Lower lobe of right lung (tissue), 2 donors: Measurements from ENCODE around the gene SLC35A3. TPM values are rescaled to one million over a fixed set of nuclear protein-coding genes. Genes with fewer than 3 reads are reported as not detected.
"Not testable (repeated sequence)": the region's sequence is repeated elsewhere in the genome, so short reads cannot be mapped to it uniquely, and the experiment has no call there.

Experiments used
- ATAC-seq, 2 donors: fragments of 200-7000 bp; cut with Tn5 transposase; one replicate each; pipeline ENCODE4 v1.9.1; 2020 to 2022; ENCODE audit warnings: mild to moderate bottlenecking in 2 of 2, moderate library complexity in 2 of 2
- DNase-seq: peaks from one replicate; pipeline ENCODE4 v3.0.0-alpha.2; 2020
- H3K27ac ChIP-seq: fragments of 200-600 bp; one replicate; pipeline ENCODE4 v1.8.0; 2022
- H3K27me3 ChIP-seq: fragments of 200-600 bp; one replicate; pipeline ENCODE4 v1.8.0; 2022; ENCODE audit warnings: low read depth
- H3K36me3 ChIP-seq: fragments of 200-600 bp; one replicate; pipeline ENCODE4 v1.8.0; 2022; ENCODE audit warnings: mild to moderate bottlenecking
- H3K4me1 ChIP-seq: fragments of 200-600 bp; one replicate; pipeline ENCODE4 v1.8.0; 2022
- H3K4me3 ChIP-seq: fragments of 200-600 bp; one replicate; pipeline ENCODE4 v1.8.0; 2022; ENCODE audit warnings: mild to moderate bottlenecking
- H3K9me3 ChIP-seq: fragments of 200-600 bp; one replicate; pipeline ENCODE4 v1.8.0; 2022
- intact Hi-C: fragments of 100-400 bp; cut with DNase I; formaldehyde crosslinking; loops from one replicate; pipeline ENCODE4 v1.11.0; 2022
- total RNA-seq: library from RNA; stranded (reverse); fragmentation: NEBNext Ultra II Directional; extraction: Animal tissue kit (Norgen Biotek cat#: 25700); gene quantifications from one replicate; pipeline ENCODE4 v1.2.1, GENCODE V29; 2021
- TF ChIP-seq, protein P1 (sequence below): fragments of 200-600 bp; IDR thresholded peaks from one replicate; pipeline ENCODE4 v1.8.0; 2022; ENCODE audit warnings: antibody characterized with exemption, mild to moderate bottlenecking
- donor health status: DM: no; HTN: yes; CAD: no; lungs with severe emphysema.

Gene SLC35A3
- total RNA-seq, 1 donor from 2014 or later, result 30.6 TPM

DNA sequence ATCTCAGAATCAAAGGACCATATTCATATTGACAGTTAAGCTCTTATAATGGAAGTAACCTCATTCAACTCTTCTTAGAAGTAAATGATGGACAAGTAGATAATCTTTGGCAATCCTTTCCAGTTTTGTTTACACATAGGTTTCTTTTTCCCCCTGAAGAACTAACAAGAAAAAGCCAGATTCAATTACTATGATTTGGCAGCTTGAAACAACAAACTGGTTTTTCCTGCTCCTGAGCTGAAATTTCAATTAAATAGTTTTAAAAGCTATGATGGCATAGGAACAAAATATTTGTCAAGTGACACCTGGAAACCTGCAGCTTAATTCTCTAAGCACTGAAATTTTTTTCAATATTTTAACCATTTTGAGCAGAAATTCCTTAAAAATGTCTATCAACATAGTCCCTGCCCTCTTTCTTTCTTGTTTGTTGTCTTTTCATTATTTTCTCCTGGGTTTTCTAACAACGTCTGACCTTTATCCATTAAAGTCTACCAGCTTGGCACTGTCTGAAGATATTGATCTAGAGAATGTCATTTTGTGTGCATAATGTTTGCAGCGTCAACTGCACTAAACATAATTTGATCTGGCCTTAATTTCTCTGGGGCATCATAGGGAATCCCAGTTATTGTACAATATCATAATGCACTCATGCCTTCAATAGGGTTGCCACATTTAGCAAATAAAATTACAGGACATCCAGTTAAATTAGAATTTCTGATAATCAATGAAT lies 4.0 kb upstream of the SLC35A3 start:
- intact Hi-C loops, result no loop called here
- no peaks in the 10 kb centered on the region for H3K36me3 ChIP-seq
- H3K4me1 ChIP-seq, result peaks cover 10% of the 10 kb centered on the region
- no peak overlapping the region for H3K27ac ChIP-seq
- H3K4me3 ChIP-seq, result no peak overlapping the region
- TF ChIP-seq, protein P1, sequence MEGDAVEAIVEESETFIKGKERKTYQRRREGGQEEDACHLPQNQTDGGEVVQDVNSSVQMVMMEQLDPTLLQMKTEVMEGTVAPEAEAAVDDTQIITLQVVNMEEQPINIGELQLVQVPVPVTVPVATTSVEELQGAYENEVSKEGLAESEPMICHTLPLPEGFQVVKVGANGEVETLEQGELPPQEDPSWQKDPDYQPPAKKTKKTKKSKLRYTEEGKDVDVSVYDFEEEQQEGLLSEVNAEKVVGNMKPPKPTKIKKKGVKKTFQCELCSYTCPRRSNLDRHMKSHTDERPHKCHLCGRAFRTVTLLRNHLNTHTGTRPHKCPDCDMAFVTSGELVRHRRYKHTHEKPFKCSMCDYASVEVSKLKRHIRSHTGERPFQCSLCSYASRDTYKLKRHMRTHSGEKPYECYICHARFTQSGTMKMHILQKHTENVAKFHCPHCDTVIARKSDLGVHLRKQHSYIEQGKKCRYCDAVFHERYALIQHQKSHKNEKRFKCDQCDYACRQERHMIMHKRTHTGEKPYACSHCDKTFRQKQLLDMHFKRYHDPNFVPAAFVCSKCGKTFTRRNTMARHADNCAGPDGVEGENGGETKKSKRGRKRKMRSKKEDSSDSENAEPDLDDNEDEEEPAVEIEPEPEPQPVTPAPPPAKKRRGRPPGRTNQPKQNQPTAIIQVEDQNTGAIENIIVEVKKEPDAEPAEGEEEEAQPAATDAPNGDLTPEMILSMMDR, result no peak
- no peak for DNase-seq
- no peaks in the 10 kb centered on the region for H3K27me3 ChIP-seq
- no peaks in the 10 kb centered on the region for H3K9me3 ChIP-seq
- no peak for ATAC-seq

DNA sequence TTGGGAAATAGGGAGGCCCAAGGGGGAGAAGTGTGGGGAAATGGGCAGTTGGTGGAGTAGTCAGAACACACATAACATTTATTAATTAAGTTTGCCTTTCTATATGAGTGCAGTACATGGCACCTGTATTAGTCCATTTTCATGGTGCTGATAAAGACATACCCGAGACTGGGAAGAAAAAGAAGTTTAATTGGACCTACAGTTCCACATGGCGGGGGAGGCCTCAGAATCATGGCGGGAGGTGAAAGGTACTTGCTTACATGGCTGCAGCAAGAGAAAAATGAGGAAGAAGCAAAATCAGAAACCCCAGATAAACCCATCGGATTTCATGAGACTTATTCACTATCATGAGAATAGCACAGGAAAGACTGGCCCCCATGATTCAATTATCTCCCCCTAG lies 1.6 kb upstream of the SLC35A3 start:
- TF ChIP-seq, protein P1, result no peak
- H3K27ac ChIP-seq, result no peak overlapping the region
- no peaks in the 10 kb centered on the region for H3K36me3 ChIP-seq
- no peaks in the 10 kb centered on the region for H3K27me3 ChIP-seq
- ATAC-seq, result no peak
- no peaks in the 10 kb centered on the region for H3K9me3 ChIP-seq
- no peak overlapping the region for H3K4me3 ChIP-seq
- intact Hi-C loops, result no loop called here
- H3K4me1 ChIP-seq, result peaks cover 10% of the 10 kb centered on the region
- DNase-seq, result no peak

DNA sequence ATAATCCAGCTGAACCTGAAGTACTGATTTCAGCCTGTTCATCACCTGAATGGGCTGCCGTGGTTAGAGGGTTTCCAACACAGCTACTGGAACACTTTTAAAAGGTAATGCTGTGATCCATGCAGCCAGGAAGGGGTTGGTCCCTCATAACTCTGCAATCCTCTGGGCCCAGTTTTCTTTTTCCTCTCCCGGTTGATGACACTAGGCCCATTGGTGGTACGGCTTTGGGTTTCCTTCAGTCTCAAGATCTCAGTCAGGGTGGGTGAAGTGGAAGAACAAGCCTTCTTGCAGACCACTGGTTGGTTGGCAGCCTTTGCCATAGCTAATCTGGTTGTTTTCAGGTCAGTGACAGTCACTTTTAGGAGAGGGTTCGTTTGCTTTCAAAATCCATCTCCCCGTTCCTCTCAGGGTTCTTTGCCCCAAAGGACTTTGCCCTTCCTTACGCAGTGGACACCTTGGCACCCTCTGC lies 502 bp upstream of the SLC35A3 start:
- Histone ChIP-seq H3K4me3 (peak overlapping the region; percentile 95), H3K9me3 (no peaks in the 10 kb centered on the region), H3K27me3 (no peaks in the 10 kb centered on the region), H3K36me3 (no peaks in the 10 kb centered on the region), H3K4me1 (peaks cover 10% of the 10 kb centered on the region), H3K27ac (peak overlapping the region; percentile 86)
- ATAC-seq (peak; percentile 9 to 14), DNase-seq (no peak)
- intact Hi-C loops, result no loop called here
- TF ChIP-seq, protein P1, result no peak

DNA sequence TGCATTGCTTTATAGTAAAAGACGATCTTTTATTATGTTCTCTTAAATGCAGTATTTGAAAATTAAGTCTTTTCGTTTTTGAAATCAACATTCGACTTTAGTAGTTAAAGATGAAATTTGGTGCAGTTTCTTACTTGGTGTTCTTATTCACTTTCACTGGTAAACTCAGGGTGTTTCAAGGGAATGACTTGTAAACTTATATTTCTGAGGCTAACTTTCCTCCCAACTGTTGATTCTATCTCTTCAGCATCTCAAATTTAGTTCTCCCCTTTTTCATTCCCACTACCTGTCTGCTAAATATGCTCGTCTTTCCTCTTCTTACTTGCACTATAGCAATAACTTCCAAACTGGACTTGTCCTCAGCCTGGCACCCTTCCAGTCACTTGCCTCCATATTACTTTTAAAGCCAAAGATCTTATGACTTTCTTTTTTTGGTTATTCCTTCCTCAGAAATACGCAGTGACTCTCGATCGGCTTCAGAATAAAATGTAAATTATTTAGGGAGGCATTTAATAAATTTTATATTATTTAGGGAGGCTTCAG lies 988 bp downstream of the SLC35A3 start:
- peak overlapping the region; percentile 86 for H3K27ac ChIP-seq
- intact Hi-C loops, result no loop called here

DNA sequence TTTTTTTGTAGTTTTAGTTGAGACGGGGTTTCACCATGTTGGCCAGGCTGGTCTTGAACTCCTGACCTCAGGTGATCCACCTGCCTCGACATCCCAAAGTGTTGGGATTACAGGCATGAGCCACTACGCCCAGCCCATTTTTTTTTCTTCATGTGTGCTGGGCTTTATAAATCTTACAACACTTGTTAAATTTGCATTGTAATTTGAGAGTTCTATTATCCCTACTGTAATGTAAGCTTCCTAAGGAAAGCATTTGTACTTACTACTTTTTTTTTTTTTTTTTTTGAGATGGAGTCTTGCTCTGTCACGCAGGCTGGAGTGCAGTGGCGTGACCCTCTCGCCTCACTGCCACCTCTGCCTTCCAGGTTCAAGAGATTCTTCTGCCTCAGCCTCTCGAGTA lies 2.3 kb downstream of the SLC35A3 start:
- DNase-seq, intact Hi-C loops, H3K4me3 ChIP-seq, H3K9me3 ChIP-seq, H3K27me3 ChIP-seq, ATAC-seq: not testable (repeated sequence)
- peaks cover 10% of the 10 kb centered on the region for H3K4me1 ChIP-seq
- H3K36me3 ChIP-seq, result peaks cover 26% of the 10 kb centered on the region
- peak overlapping the region; percentile 36 for H3K27ac ChIP-seq

More for the DNA sequence above, 988 bp downstream of the SLC35A3 start:
- DNase-seq (no peak), ATAC-seq (no peak)
- H3K36me3 ChIP-seq, result peaks cover 13% of the 10 kb centered on the region
- H3K4me1 ChIP-seq, result peaks cover 10% of the 10 kb centered on the region
- H3K4me3 ChIP-seq, result peak overlapping the region; percentile 95
- H3K9me3 ChIP-seq, result no peaks in the 10 kb centered on the region
- H3K27me3 ChIP-seq, result no peaks in the 10 kb centered on the region
- TF ChIP-seq, protein P1, result no peak

DNA sequence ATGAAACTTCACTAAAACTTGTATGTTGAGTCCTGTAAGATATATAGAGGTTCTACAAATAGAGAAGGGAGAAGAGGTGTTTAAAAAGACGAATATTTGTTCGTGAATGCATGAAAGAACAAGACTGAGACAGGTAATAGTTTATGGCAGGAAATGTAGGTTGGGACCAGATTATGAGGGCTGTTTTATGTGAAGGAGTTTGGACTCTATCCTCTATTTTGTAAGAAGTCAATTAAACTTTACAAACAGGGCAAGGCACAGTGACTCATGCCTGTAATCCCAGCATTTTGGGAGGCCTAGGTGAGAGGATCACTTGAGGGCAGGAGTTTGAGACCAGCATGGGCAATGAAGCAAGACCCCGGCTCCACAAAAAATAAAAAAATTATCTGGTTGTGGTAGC lies 5.7 kb downstream of the SLC35A3 start:
- intact Hi-C loops, result no loop called here
- Histone ChIP-seq H3K4me3 (no peak overlapping the region), H3K27ac (no peak overlapping the region), H3K4me1 (no peaks in the 10 kb centered on the region), H3K9me3 (no peaks in the 10 kb centered on the region), H3K27me3 (no peaks in the 10 kb centered on the region), H3K36me3 (peaks cover 26% of the 10 kb centered on the region)
- ATAC-seq (no peak), DNase-seq (no peak)
- TF ChIP-seq, protein P1, result no peak

DNA sequence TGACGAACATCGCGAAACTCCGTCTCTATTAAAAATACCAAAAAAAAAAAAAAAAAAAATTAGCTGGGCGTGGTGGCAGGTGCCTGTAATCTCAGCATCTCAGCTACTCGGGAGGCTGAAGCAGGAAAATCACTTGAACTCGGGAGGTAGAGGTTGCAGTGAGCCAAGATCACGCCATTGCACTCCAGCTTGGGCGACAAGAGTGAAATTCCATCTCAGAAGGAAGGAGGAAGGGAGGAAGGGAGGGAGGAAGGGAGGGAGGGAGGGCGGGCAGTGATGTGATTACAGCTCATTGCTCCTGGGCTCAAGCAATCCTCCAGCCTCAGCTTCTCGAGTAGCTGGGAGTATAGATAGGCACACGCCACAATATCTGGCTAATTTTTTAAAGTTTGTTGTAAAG lies 7.5 kb downstream of the SLC35A3 start:
- H3K4me1 ChIP-seq, H3K27me3 ChIP-seq, intact Hi-C loops, H3K4me3 ChIP-seq, H3K9me3 ChIP-seq, H3K27ac ChIP-seq, DNase-seq: not testable (repeated sequence)
- H3K36me3 ChIP-seq, result peaks cover 26% of the 10 kb centered on the region
- peak; percentile 29 to 44 for ATAC-seq
